GM23338 (cell line): ENCODE measurements around the gene TCF7L2. TPM values are rescaled to one million over a fixed set of nuclear protein-coding genes. Genes with fewer than 3 reads are reported as not detected.
A peak's percentile ranks its signal among the peaks of the same experiment; 100 is the strongest.

ENCODE experiments used
- ATAC-seq: fragments of 200-7000 bp; cut with Tn5 transposase; 3 replicates; pipeline ENCODE4 v1.9.1; 2020
- DNase-seq: peaks from one replicate; pipeline ENCODE4 v3.0.0-alpha.2; 2015; ENCODE audit warnings: low spot score
- H2AFZ ChIP-seq: fragments of 200-600 bp; sonication (generic); 2 replicates; pipeline ENCODE4 v1.8.0; 2016; ENCODE audit warnings: antibody characterized with exemption, mild to moderate bottlenecking, moderate library complexity
- H3F3A ChIP-seq: fragments of 200-600 bp; sonication (generic); replicated peaks from 2 replicates; pipeline ENCODE4 v1.8.0; 2017; ENCODE audit warnings: antibody characterized with exemption, mixed run types, low read depth
- H3K27ac ChIP-seq: fragments of 200-600 bp; sonication (generic); 2 replicates; pipeline ENCODE4 v1.6.1; 2016; ENCODE audit warnings: low read depth
- H3K27me3 ChIP-seq: fragments of 200-600 bp; sonication (generic); 2 replicates; pipeline ENCODE4 v1.8.0; 2016; ENCODE audit warnings: mild to moderate bottlenecking, mixed run types, moderate library complexity; ENCODE audit not compliant: insufficient read depth
- H3K36me3 ChIP-seq: fragments of 200-600 bp; sonication (generic); 2 replicates; pipeline ENCODE4 v1.8.0; 2016; ENCODE audit warnings: mild to moderate bottlenecking; ENCODE audit not compliant: insufficient read depth
- H3K4me1 ChIP-seq: fragments of 200-600 bp; sonication (generic); 2 replicates; pipeline ENCODE4 v1.8.0; 2016; ENCODE audit warnings: mild to moderate bottlenecking, moderate library complexity; ENCODE audit not compliant: insufficient read depth
- H3K4me2 ChIP-seq: fragments of 200-600 bp; sonication (generic); 2 replicates; pipeline ENCODE4 v1.7.1; 2017; ENCODE audit warnings: mixed run types
- H3K4me3 ChIP-seq: fragments of 200-600 bp; sonication (generic); 2 replicates; pipeline ENCODE4 v1.6.1; 2016; ENCODE audit warnings: mixed run types
- H3K79me2 ChIP-seq: fragments of 200-600 bp; sonication (generic); replicated peaks from 2 replicates; pipeline ENCODE4 v1.8.0; 2017; ENCODE audit warnings: mild to moderate bottlenecking; ENCODE audit not compliant: insufficient read depth
- H3K9me2 ChIP-seq: fragments of 200-600 bp; sonication (generic); 2 replicates; pipeline ENCODE4 v1.8.0; 2017; ENCODE audit not compliant: insufficient read depth
- H4K20me1 ChIP-seq: fragments of 200-600 bp; sonication (generic); replicated peaks from 2 replicates; pipeline ENCODE4 v1.8.0; 2017; ENCODE audit warnings: mild to moderate bottlenecking; ENCODE audit not compliant: insufficient read depth
- H3K27ac Mint-ChIP-seq: 2 replicates; pipeline ENCODE4 v1.8.0; 2020; ENCODE audit warnings: inconsistent platforms, mild to moderate bottlenecking, moderate library complexity, mixed read lengths
- H3K27me3 Mint-ChIP-seq: 3 replicates; pipeline ENCODE4 v1.8.0; 2022; ENCODE audit warnings: low read depth, mild to moderate bottlenecking, moderate library complexity, mixed read lengths, inconsistent platforms; ENCODE audit not compliant: insufficient read depth, poor library complexity
- H3K36me3 Mint-ChIP-seq: 3 replicates; pipeline ENCODE4 v1.8.0; 2021; ENCODE audit warnings: low read depth, mild to moderate bottlenecking, inconsistent platforms, moderate library complexity, mixed read lengths
- H3K4me1 Mint-ChIP-seq: 3 replicates; pipeline ENCODE4 v1.8.0; 2020; ENCODE audit warnings: mild to moderate bottlenecking, inconsistent platforms, mixed read lengths
- H3K4me3 Mint-ChIP-seq: 3 replicates; pipeline ENCODE4 v1.8.0; 2021; ENCODE audit warnings: moderate library complexity, mild to moderate bottlenecking, inconsistent platforms, mixed read lengths
- H3K9me3 Mint-ChIP-seq: 3 replicates; pipeline ENCODE4 v1.8.0; 2020; ENCODE audit warnings: moderate library complexity, mild to moderate bottlenecking, inconsistent platforms, mixed read lengths
- CTCF ChIP-seq, 2 experiments: fragments of 200-600 bp in 1 of 2; sonication (generic) in 1 of 2; conservative IDR thresholded peaks; 2 replicates each; pipeline versions ENCODE4 v1.5.1 to v1.6.1; 2016 to 2017; ENCODE audit warnings: antibody characterized with exemption in 2 of 2, low read depth in 2 of 2, mild to moderate bottlenecking in 2 of 2, moderate library complexity in 1 of 2
- NANOG ChIP-seq: IDR thresholded peaks from 2 replicates; pipeline ENCODE4 v1.6.1; 2016; ENCODE audit warnings: antibody characterized with exemption, borderline replicate concordance
- POLR2AphosphoS5 ChIP-seq: IDR thresholded peaks from 2 replicates; pipeline ENCODE4 v1.6.1; 2016; ENCODE audit warnings: antibody characterized with exemption, low read depth
- ZNF331 ChIP-seq: fragments of 250-450 bp; sonication (Bioruptor Pico); IDR thresholded peaks from 2 replicates; pipeline ENCODE4 v1.5.0; 2020; ENCODE audit warnings: low read depth, mild to moderate bottlenecking, moderate library complexity
- ZNF462 ChIP-seq: fragments of 250-450 bp; sonication (Bioruptor Pico); IDR thresholded peaks from 2 replicates; pipeline ENCODE4 v1.5.0; 2020; ENCODE audit warnings: mild to moderate bottlenecking, moderate library complexity
- polyA plus RNA-seq: library from polyadenylated mRNA; unstranded; fragments of >200 nt; fragmentation: Nextera tagmentation; extraction: Ambion mirVana; gene quantifications from 2 replicates; pipeline ENCODE4 v1.2.1, GENCODE V29; 2016
- total RNA-seq: library from RNA; depleted of rRNA; stranded (reverse); fragments of >200 nt; shearing (Covaris generic); gene quantifications from 2 replicates; pipeline ENCODE4 v1.2.3, GENCODE V29; 2014

Gene TCF7L2
- total and polyA plus RNA-seq, 2 experiments from 2014 or later: 32.2 to 80.8 TPM

- TF ChIP-seq ZNF462 (no peak), POLR2AphosphoS5 (no peak), ZNF331 (CRISPR knock-in tag) (no peak), CTCF (conservative IDR thresholded peaks at IDR 0.05; ENCODE audit: low read depth in 2 of 2) (no peak)
These were observed 23.0 kb downstream of the TCF7L2 start (continued) for GRCh38 chr10:112973046-112973445.

- Histone ChIP-seq H3K9me2 (no peaks in the 10 kb centered on the region), H3K4me3 (no peak overlapping the region), H3K36me3 (peaks cover 27% of the 10 kb centered on the region), H3F3A (peaks cover 20% of the 10 kb centered on the region; the same call in 1 of the 2 replicates), H2AFZ (no peak overlapping the region), H3K27me3 (no peaks in the 10 kb centered on the region), H3K4me2 (no peak overlapping the region), H3K79me2 (peaks cover 100% of the 10 kb centered on the region), H4K20me1 (peaks cover 94% of the 10 kb centered on the region), H3K4me1 (peaks cover 52% of the 10 kb centered on the region), H3K27ac (no peak overlapping the region)
- peaks cover 49% of the 10 kb centered on the region for H3K4me1 Mint-ChIP-seq
- peaks cover 5% of the 10 kb centered on the region for H3K27me3 Mint-ChIP-seq
- no peak for DNase-seq
- TF ChIP-seq NANOG (no peak), CTCF (conservative IDR thresholded peaks at IDR 0.05; ENCODE audit: low read depth in 2 of 2) (peak; percentile 5 to 21; a peak in 1 of 4 replicates)
- H3K9me3 Mint-ChIP-seq: no peaks in the 10 kb centered on the region
- no peak for ATAC-seq
- no peak overlapping the region for H3K4me3 Mint-ChIP-seq
- H3K36me3 Mint-ChIP-seq: peaks cover 68% of the 10 kb centered on the region
- H3K27ac Mint-ChIP-seq: no peak overlapping the region
These were observed 23.8 kb downstream of the TCF7L2 start for GRCh38 chr10:112973805-112974204.
